Left lung (tissue), 10 donors: Measurements from ENCODE around the gene OR52W1. TPM values are rescaled to one million over a fixed set of nuclear protein-coding genes. Genes with fewer than 3 reads are reported as not detected.
"Not testable (repeated sequence)": the region's sequence is repeated elsewhere in the genome, so short reads cannot be mapped to it uniquely, and the experiment has no call there.

ENCODE experiments used
- ATAC-seq: fragments of 200-7000 bp; cut with Tn5 transposase; one replicate; pipeline ENCODE4 v1.9.1; 2020; ENCODE audit warnings: moderate library complexity
- DNase-seq, 4 donors: peaks; one replicate each; pipeline ENCODE4 v3.0.0-alpha.2; 2013 to 2020
- H3K27ac ChIP-seq, 2 donors: fragments of 200-600 bp; sonication (generic) in 1 of 2; one replicate each; pipeline versions ENCODE4 v1.5.0 to v1.8.0; 2020 to 2021
- H3K27me3 ChIP-seq, 2 donors: fragments of 200-600 bp; sonication (generic) in 1 of 2; one replicate each; pipeline versions ENCODE4 v1.5.0 to v1.8.0; 2020 to 2021
- H3K36me3 ChIP-seq, 2 donors: fragments of 200-600 bp; sonication (generic) in 1 of 2; one replicate each; pipeline versions ENCODE4 v1.5.0 to v1.8.0; 2020 to 2021
- H3K4me1 ChIP-seq, 2 donors: fragments of 200-600 bp; one replicate each; pipeline ENCODE4 v1.8.0; 2021
- H3K4me3 ChIP-seq, 2 donors: fragments of 200-600 bp; sonication (generic) in 1 of 2; one replicate each; pipeline versions ENCODE4 v1.5.0 to v1.8.0; 2020 to 2021; ENCODE audit warnings: mild to moderate bottlenecking in 1 of 2
- H3K9me3 ChIP-seq, 2 donors: fragments of 200-600 bp; sonication (generic) in 1 of 2; one replicate each; pipeline versions ENCODE4 v1.5.0 to v1.8.0; 2020 to 2021
- CTCF ChIP-seq, 2 donors: fragments of 200-600 bp; sonication (generic) in 1 of 2; IDR thresholded peaks; one replicate each; pipeline versions ENCODE4 v1.5.0 to v1.8.0; 2021; ENCODE audit warnings: antibody characterized with exemption in 2 of 2
- intact Hi-C, 2 donors: fragments of 100-400 bp; cut with DNase I; formaldehyde crosslinking; loops; one replicate each; pipeline versions ENCODE4 v1.11.2 to v1.14.2; 2022
- polyA plus RNA-seq, 6 donors: library from polyadenylated mRNA; unstranded; fragments of 120-200 nt; gene quantifications; one replicate each; pipeline ENCODE4 v1.2.1, GENCODE V29; 2013; ENCODE audit not compliant: insufficient read length in 6 of 6
- total RNA-seq, 2 donors: library from RNA; stranded (reverse); fragmentation: NEBNext Ultra II Directional; extraction: Animal tissue kit (Norgen Biotek cat#: 25700); gene quantifications; one replicate each; pipeline ENCODE4 v1.2.1, GENCODE V29; 2021
- donor health status: DM: no; HTN: yes; CAD: no.
- donor health status: DM: no; HTN: no; CAD: no.

Gene OR52W1
- total and polyA plus RNA-seq, 8 donors: 0.24 to 0.29 TPM; not detected in 6

GRCh38 chr11:6248248-6248647 lies 49.2 kb downstream of the OR52W1 start:
- Histone ChIP-seq H3K4me1 (no peaks in the 10 kb centered on the region), H3K36me3 (no peaks in the 10 kb centered on the region), H3K27ac (no peak overlapping the region), H3K4me3 (no peak overlapping the region), H3K27me3 (no peaks in the 10 kb centered on the region), H3K9me3 (no peaks in the 10 kb centered on the region)
- ATAC-seq: no peak
- intact Hi-C loops: no loop called here
- TF ChIP-seq CTCF (IDR thresholded peaks at IDR 0.05): no peak
- peak in 1 of 4 donors; percentile 64 for DNase-seq

- H3K36me3 ChIP-seq, H3K4me1 ChIP-seq, H3K9me3 ChIP-seq, H3K4me3 ChIP-seq, H3K27ac ChIP-seq, intact Hi-C loops, ATAC-seq, DNase-seq, H3K27me3 ChIP-seq: not testable (repeated sequence)
Observed at GRCh38 chr11:6248897-6249296, 49.9 kb downstream of the OR52W1 start.

Other genes starting within 250 kb of the OR52W1 start
- gene OR56A5, start 230.7 kb upstream of the OR52W1 start, total RNA-seq: not detected
- not detected for gene OR56A5, start 230.7 kb upstream of the OR52W1 start, polyA plus RNA-seq
- gene OR52L1, start 212.2 kb upstream of the OR52W1 start, total RNA-seq: not detected
- not detected for gene OR52L1, start 212.2 kb upstream of the OR52W1 start, polyA plus RNA-seq
- gene OR56A4, start 192.3 kb upstream of the OR52W1 start, total RNA-seq: not detected
- gene OR56A4, start 192.3 kb upstream of the OR52W1 start, polyA plus RNA-seq: under 1 TPM in 5 of 6 donors, not detected in 1; 0.04 to 0.09 (median 0.06) TPM
- gene OR56A1, start 168.5 kb upstream of the OR52W1 start, total RNA-seq: under 1 TPM in 1 of 2 donors, not detected in 1; 0.03 TPM
- gene OR56A1, start 168.5 kb upstream of the OR52W1 start, polyA plus RNA-seq: not detected
- not detected for gene OR56B4, start 91.5 kb upstream of the OR52W1 start, total RNA-seq
- gene OR56B4, start 91.5 kb upstream of the OR52W1 start, polyA plus RNA-seq: under 1 TPM in 4 of 6 donors, not detected in 2; 0.13 to 0.20 (median 0.18) TPM
- gene OR52B2, start 28.9 kb upstream of the OR52W1 start, total RNA-seq: under 1 TPM in 1 of 2 donors, not detected in 1; 0.34 TPM
- gene OR52B2, start 28.9 kb upstream of the OR52W1 start, polyA plus RNA-seq: not detected
- gene C11orf42, start 6.3 kb downstream of the OR52W1 start, total RNA-seq: not detected
- gene C11orf42, start 6.3 kb downstream of the OR52W1 start, polyA plus RNA-seq: 1 to 10 TPM in 3 of 6 donors, under 1 TPM in 3; 0.47 to 2.2 (median 0.95) TPM
- 10 to 100 TPM; 34.9 to 43.0 TPM for gene FHIP1B, start 35.4 kb downstream of the OR52W1 start, total RNA-seq
- gene FHIP1B, start 35.4 kb downstream of the OR52W1 start, polyA plus RNA-seq: 10 to 100 TPM; 48.4 to 69.0 (median 59.5) TPM
- gene CNGA4, start 39.9 kb downstream of the OR52W1 start, total RNA-seq: 1 to 10 TPM in 1 of 2 donors, not detected in 1; 2.1 TPM
- 1 to 10 TPM in 4 of 6 donors, under 1 TPM in 2; 0.45 to 2.5 (median 1.4) TPM for gene CNGA4, start 39.9 kb downstream of the OR52W1 start, polyA plus RNA-seq
- not detected for gene CCKBR, start 60.6 kb downstream of the OR52W1 start, total RNA-seq
- under 1 TPM; 0.21 to 0.54 (median 0.27) TPM for gene CCKBR, start 60.6 kb downstream of the OR52W1 start, polyA plus RNA-seq
- gene CAVIN3, start 121.3 kb downstream of the OR52W1 start, total RNA-seq: 10 to 100 TPM; 61.2 to 87.4 TPM
- gene CAVIN3, start 121.3 kb downstream of the OR52W1 start, polyA plus RNA-seq: 10 to 100 TPM; 19.0 to 39.2 (median 25.6) TPM
- 10 to 100 TPM; 55.2 to 79.3 TPM for gene SMPD1, start 191.2 kb downstream of the OR52W1 start, total RNA-seq
- gene SMPD1, start 191.2 kb downstream of the OR52W1 start, polyA plus RNA-seq: 10 to 100 TPM; 18.6 to 27.8 (median 22.7) TPM
- 10 to 100 TPM; 30.7 to 32.1 TPM for gene APBB1, start 219.9 kb downstream of the OR52W1 start, total RNA-seq
- gene APBB1, start 219.9 kb downstream of the OR52W1 start, polyA plus RNA-seq: 10 to 100 TPM; 40.2 to 47.1 (median 44.5) TPM
- under 1 TPM; 0.86 to 0.90 TPM for gene HPX, start 241.8 kb downstream of the OR52W1 start, total RNA-seq
- gene HPX, start 241.8 kb downstream of the OR52W1 start, polyA plus RNA-seq: 10 to 100 TPM in 2 of 6 donors, 1 to 10 TPM in 4; 5.8 to 11.4 (median 7.4) TPM